K562 (cell line): Measurements from ENCODE around the gene ZNF512B. TPM values are rescaled to one million over a fixed set of nuclear protein-coding genes. Genes with fewer than 3 reads are reported as not detected.
A peak's percentile ranks its signal among the peaks of the same experiment; 100 is the strongest.

Experiments used
- ATAC-seq: fragments of 200-7000 bp; cut with Tn5 transposase; 3 replicates; pipeline ENCODE4 v1.9.1; 2020; ENCODE audit warnings: moderate library complexity
- BruUV-seq: library from RNA; stranded (reverse); fragments of 400-500 nt; replicated peaks from 2 replicates; lab custom pipeline; 2021; lab: Mats Ljungman, UMichigan
- CTCF ChIA-PET: fragments of 300-600 bp; formaldehyde crosslinking; extraction: SDS; loops from one replicate; lab custom pipeline; 2021; ENCODE audit warnings: low intra/inter-chr PET ratio; lab: Yijun Ruan, JAX
- POLR2A ChIA-PET: fragments of 300-600, 350-650 bp; sonication (Branson Sonifier 250); formaldehyde crosslinking; extraction: SDS; loops from one replicate; lab custom pipeline; 2021; ENCODE audit warnings: antibody characterized with exemption, inconsistent platforms; lab: Yijun Ruan, JAX
- DNase-seq, 4 experiments: peaks; one replicate each; pipeline versions ENCODE4 v3.0.0 to v3.0.0-alpha.2; 2011 to 2018; ENCODE audit warnings: low spot score in 3 of 4, mixed read lengths in 3 of 4; ENCODE audit errors: extremely low read depth in 1 of 4
- FAIRE-seq: peaks from 2 replicates; lab custom pipeline; 2011; peaks lifted over from hg19 to GRCh38; lab: Jason Lieb, UNC
- H2AFZ ChIP-seq: 2 replicates; pipeline ENCODE4 v1.6.0; 2011; ENCODE audit warnings: low read depth, low read length, control low read depth, inconsistent platforms
- H3K27ac ChIP-seq: fragments of 200-600 bp; 3 replicates; pipeline ENCODE4 v1.8.0; 2011; ENCODE audit warnings: low read depth, mild to moderate bottlenecking, control low read depth, inconsistent platforms, low read length, moderate library complexity, mixed read lengths; ENCODE audit errors: extremely low read depth
- H3K27me3 ChIP-seq, 2 experiments: fragments of 300-600 bp in 1 of 2; 2 replicates in 1 of 2; 3 replicates in 1 of 2; pipeline versions ENCODE4 v1.6.0 to v1.8.0; 2011; ENCODE audit warnings: inconsistent platforms in 2 of 2, low read length in 2 of 2, mild to moderate bottlenecking in 1 of 2, mixed read lengths in 1 of 2, moderate library complexity in 1 of 2; ENCODE audit not compliant: control insufficient read depth in 2 of 2, insufficient read depth in 2 of 2
- H3K36me3 ChIP-seq: fragments of 300-600 bp; 3 replicates; pipeline ENCODE4 v1.8.0; 2011; ENCODE audit warnings: mild to moderate bottlenecking, low read length, inconsistent platforms; ENCODE audit not compliant: control insufficient read depth, insufficient read depth
- H3K4me1 ChIP-seq, 2 experiments: fragments of 200-600 bp in 1 of 2; replicated peaks in 1 of 2; 2 replicates in 1 of 2; 3 replicates in 1 of 2; pipeline versions ENCODE4 v1.5.1 to v1.8.0; 2011; ENCODE audit warnings: inconsistent platforms in 2 of 2, low read length in 2 of 2, mild to moderate bottlenecking in 1 of 2, mixed read lengths in 1 of 2, moderate library complexity in 1 of 2; ENCODE audit not compliant: control insufficient read depth in 2 of 2, insufficient read depth in 2 of 2
- H3K4me2 ChIP-seq: 2 replicates; pipeline ENCODE4 v1.6.1; 2011; ENCODE audit warnings: low read length, control low read depth, inconsistent platforms, mixed read lengths; ENCODE audit not compliant: insufficient read depth
- H3K4me3 ChIP-seq: fragments of 200-600 bp; sonication (generic), shearing (Covaris generic); 2 replicates; pipeline ENCODE4 v1.5.1; 2016; ENCODE audit warnings: control low read depth, inconsistent platforms
- H3K79me2 ChIP-seq: fragments of 200-600 bp; 3 replicates; pipeline ENCODE4 v1.8.0; 2011; ENCODE audit warnings: low read length, inconsistent platforms; ENCODE audit not compliant: control insufficient read depth, insufficient read depth
- H3K9ac ChIP-seq, 2 experiments: 2 replicates each; pipeline versions ENCODE4 v1.6.0 to v1.6.1; 2011; ENCODE audit warnings: low read depth in 2 of 2, low read length in 2 of 2, control low read depth in 1 of 2, inconsistent platforms in 1 of 2, mild to moderate bottlenecking in 1 of 2, mixed read lengths in 1 of 2; ENCODE audit not compliant: insufficient read depth in 1 of 2
- H3K9me1 ChIP-seq: one replicate; pipeline ENCODE4 v1.6.0; 2011; ENCODE audit warnings: inconsistent platforms, mild to moderate bottlenecking, low read length, moderate library complexity; ENCODE audit not compliant: control insufficient read depth, insufficient read depth
- H3K9me3 ChIP-seq: replicated peaks from 2 replicates; pipeline ENCODE4 v1.5.1; 2011; ENCODE audit warnings: low read depth, low read length, inconsistent platforms; ENCODE audit not compliant: control insufficient read depth, insufficient read depth
- H4K20me1 ChIP-seq: replicated peaks from 2 replicates; pipeline ENCODE4 v1.6.1; 2011; ENCODE audit warnings: low read length, inconsistent platforms, mixed read lengths; ENCODE audit not compliant: control insufficient read depth, insufficient read depth
- ATF6 ChIP-seq: sonication (generic); formaldehyde crosslinking; IDR thresholded peaks from 2 replicates; pipeline ENCODE4 v1.4.0; 2020; ENCODE audit warnings: mild to moderate bottlenecking, missing genetic modification reagents
- CTBP1 ChIP-seq: fragments of 450-650 bp; IDR thresholded peaks from 2 replicates; pipeline ENCODE4 v1.6.1; 2016; ENCODE audit warnings: borderline replicate concordance
- ESRRA ChIP-seq: fragments of 450-650 bp; IDR thresholded peaks from 2 replicates; pipeline ENCODE4 v1.6.1; 2014; ENCODE audit warnings: low read depth, mild to moderate bottlenecking, moderate library complexity, borderline replicate concordance
- L3MBTL2 ChIP-seq: fragments of 450-650 bp; IDR thresholded peaks from 2 replicates; pipeline ENCODE4 v1.6.1; 2016; ENCODE audit warnings: mild to moderate bottlenecking, moderate library complexity
- SMC3 ChIP-seq: conservative IDR thresholded peaks from 2 replicates; pipeline ENCODE4 v1.6.1; 2011; ENCODE audit warnings: low read depth, low read length, improper control_type of control experiment; ENCODE audit not compliant: insufficient read depth
- TCF15 ChIP-seq: fragments of 250-450 bp; sonication (Bioruptor Pico); IDR thresholded peaks from 2 replicates; pipeline ENCODE4 v1.8.0; 2022; ENCODE audit warnings: moderate library complexity, mild to moderate bottlenecking, inconsistent platforms
- THAP12 ChIP-seq: fragments of 250-450 bp; sonication (Bioruptor Pico); IDR thresholded peaks from 2 replicates; pipeline ENCODE4 v1.9.0; 2021; ENCODE audit warnings: mild to moderate bottlenecking, inconsistent platforms
- THRB ChIP-seq: fragments of 450-650 bp; formaldehyde crosslinking; conservative IDR thresholded peaks from 2 replicates; pipeline ENCODE4 v1.4.0; 2022; ENCODE audit warnings: mild to moderate bottlenecking, missing genetic modification characterization
- U2AF1 ChIP-seq: fragments of 200-400 bp; formaldehyde crosslinking; optimal IDR thresholded peaks from 2 replicates; pipeline ENCODE3; 2017; ENCODE audit warnings: mild to moderate bottlenecking, low read depth, low read length, moderate library complexity
- ZNF408 ChIP-seq: fragments of 250-450 bp; sonication (Bioruptor Pico); IDR thresholded peaks from 2 replicates; pipeline ENCODE4 v1.4.0; 2020; ENCODE audit warnings: low read depth, mild to moderate bottlenecking, moderate library complexity
- WGBS: fragments of 100-300 bp; shearing (Covaris generic); methylation state at CpG from one replicate; pipeline ENCODE4 v1.1.6; 2016; ENCODE audit warnings: low coverage, mixed read lengths; ENCODE audit not compliant: insufficient coverage; ENCODE audit errors: missing lambda C conversion rate; 5-methylcytosine and 5-hydroxymethylcytosine counted together
- in situ Hi-C: fragments of 300-500 bp; cut with MboI; formaldehyde crosslinking; loops from 4 replicates; pipeline ENCODE4 v1.15.0; 2018; ENCODE audit warnings: inconsistent platforms, mixed read lengths
- intact Hi-C: fragments of 100-400 bp; cut with micrococcal nuclease; formaldehyde crosslinking; loops from 2 replicates; pipeline ENCODE4 v1.14.2; 2022
- polyA plus RNA-seq, 8 experiments: library from polyadenylated mRNA; depleted of rRNA in 4 of 8; stranded (reverse) in 5 of 8; unstranded in 3 of 8; fragments of >200 nt; fragmentation: Nextera tagmentation in 2 of 8; fragmentation: Illumina TruSeq in 1 of 8; extraction: Ambion mirVana in 2 of 8; extraction: Trizol in 1 of 8; gene quantifications; 2 replicates each; pipeline versions ENCODE4 v1.2.1 to v1.2.3, GENCODE V29; 2011 to 2014; ENCODE audit warnings: inconsistent platforms in 1 of 8, missing spikeins in 1 of 8
- total RNA-seq, 7 experiments: library from RNA; depleted of rRNA in 6 of 7; stranded (reverse); fragments of >200 nt in 6 of 7; fragmentation: Illumina TruSeq in 2 of 7; extraction: Trizol in 2 of 7; gene quantifications; 2 replicates each; pipeline versions ENCODE4 v1.2.1 to v1.2.3, GENCODE V29; 2011 to 2021; ENCODE audit warnings: low replicate concordance in 1 of 7

Gene ZNF512B
- total and polyA plus RNA-seq, 9 of the 15 experiments (the other 6 are each of a cell fraction or from before 2014, with no cell fraction given) = 0.01 to 27.8 (median 8.2) TPM

GRCh38 chr20:63957690-63958441 lies 11.9 kb downstream of the ZNF512B start (continued):
- TF ChIP-seq ATF6 (CRISPR knock-in tag) = no peak
- no peak for TF ChIP-seq ESRRA

GRCh38 chr20:63957004-63957689 lies 12.6 kb downstream of the ZNF512B start:
- peaks cover 16 to 74% of the 10 kb centered on the region in 2 experiments; a peak in 4 of 5 replicates for H3K4me1 ChIP-seq
- POLR2A ChIA-PET = interaction anchor here (0.5 to 1.0 kb wide), 3 partner anchors 16 to 23 kb away, joined by 3 to 4 read pairs (median 3); no protein-coding TSS in a partner anchor
- H3K27me3 ChIP-seq = no peaks in the 10 kb centered on the region
- H3K9ac ChIP-seq = peak overlapping the region; percentile 75 to 89
- H3K4me2 ChIP-seq = peak overlapping the region; percentile 73
- WGBS = 2% methylated on average over 22 of the region's 28 CpGs
- BruUV-seq = no TSS peak
- no peaks in the 10 kb centered on the region for H3K9me3 ChIP-seq
- peaks cover 39% of the 10 kb centered on the region for H3K79me2 ChIP-seq
- in situ Hi-C loops = no loop called here
- H3K27ac ChIP-seq = peak overlapping the region; percentile 90
- H3K4me3 ChIP-seq = peak overlapping the region; percentile 99
- intact Hi-C loops = loop anchor here (5.0 kb wide), 1 partner anchor 250 kb away; the partner anchor contains the start of genes ARFRP1 and ZGPAT
- H3K36me3 ChIP-seq = peaks cover 47% of the 10 kb centered on the region; the same call in 1 of the 3 replicates
- H4K20me1 ChIP-seq = peaks cover 19% of the 10 kb centered on the region; the same call in 1 of the 2 replicates
- peaks cover 7% of the 10 kb centered on the region for H3K9me1 ChIP-seq
- CTCF ChIA-PET = no interaction called here
- peak; percentile 76 to 87 (median 82) for DNase-seq
- peak; percentile 84 for ATAC-seq
- peak overlapping the region; percentile 74 for H2AFZ ChIP-seq
- FAIRE-seq = peak; percentile 91
- no peak for TF ChIP-seq U2AF1
- no peak for TF ChIP-seq ZNF408
- TF ChIP-seq THAP12 = 0 out of 2 replicates have a peak, but pooled peaks have one; percentile 54
- no peak for TF ChIP-seq THRB (CRISPR knock-in tag)
- no peak for TF ChIP-seq CTBP1
- no peak for TF ChIP-seq TCF15
- no peak for TF ChIP-seq SMC3
- no peak for TF ChIP-seq L3MBTL2
